NB4 (cell line): Measurements from ENCODE around the gene RAP1GAP2.

Experiments used
- CTCF ChIP-seq: IDR thresholded peaks from one replicate; pipeline ENCODE4 v1.5.1; 2012; ENCODE audit warnings: low read depth, low read length
- POLR2A ChIP-seq: IDR thresholded peaks from 2 replicates; pipeline ENCODE4 v1.6.1; 2011; ENCODE audit warnings: mild to moderate bottlenecking; ENCODE audit not compliant: insufficient read length; ENCODE audit errors: extremely low read depth

- no peak for TF ChIP-seq CTCF
- no peak for TF ChIP-seq POLR2A
Observed at GRCh38 chr17:3004150-3004801, 208.0 kb downstream of the RAP1GAP2 start.
